Femur (tissue), 1 donor: ENCODE results near the gene CEP20.
A peak's percentile ranks its signal among the peaks of the same experiment; 100 is the strongest.
"Not testable (repeated sequence)": the region's sequence is repeated elsewhere in the genome, so short reads cannot be mapped to it uniquely, and the experiment has no call there.

Experiments used
- DNase-seq: peaks from one replicate; pipeline ENCODE4 v3.0.0-alpha.2; 2017

The CEP20 gene

DNA sequence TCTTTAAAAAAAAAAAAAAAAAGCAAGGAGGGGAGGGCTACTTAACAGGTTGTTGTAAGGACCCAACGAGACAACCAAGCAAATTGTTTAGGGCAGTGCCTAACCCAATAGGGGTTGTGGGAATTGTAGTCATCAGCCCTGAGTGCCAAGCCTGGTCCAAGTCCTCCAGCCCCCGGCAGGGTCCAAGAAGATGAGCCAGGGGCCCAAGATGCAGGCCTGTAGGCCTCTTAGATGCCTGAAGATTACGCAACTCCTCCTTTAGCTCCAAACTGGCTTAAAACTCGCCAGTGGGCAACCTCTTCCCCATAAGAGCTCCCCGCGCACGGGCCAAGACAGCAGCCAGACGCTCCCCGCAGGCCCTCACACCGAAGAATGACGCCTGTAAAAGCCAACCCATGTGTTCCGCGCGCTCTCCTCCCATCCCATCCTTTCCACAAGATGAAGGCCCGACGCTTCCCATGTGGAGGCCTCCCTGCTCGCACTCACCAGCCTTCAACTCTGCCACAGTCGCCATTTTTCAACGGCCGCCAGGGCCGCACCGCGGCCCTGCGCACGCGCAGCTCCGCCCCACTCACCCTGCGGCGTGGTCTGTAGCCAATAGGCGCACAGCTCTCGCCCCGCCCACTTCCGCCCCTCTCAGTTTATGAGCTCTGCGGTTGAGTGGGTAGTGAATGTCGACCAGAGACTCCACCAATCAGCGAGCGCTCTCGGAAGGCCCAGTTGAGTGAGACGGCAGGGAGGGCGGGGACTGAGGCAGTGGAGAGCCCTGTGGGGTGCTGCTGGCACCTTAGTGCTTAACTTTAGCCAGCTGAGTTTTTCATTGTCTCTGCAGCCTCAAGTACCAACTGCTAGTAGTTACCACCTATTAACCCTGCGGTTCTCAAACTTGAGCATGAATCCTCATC, at the start of gene CEP20:
TSS of gene CEP20 (minus strand) at position 532 of the 905 bp plus-strand sequence. CDS start at position 514, 18 bp downstream.
- peak; percentile 99 for DNase-seq

DNA sequence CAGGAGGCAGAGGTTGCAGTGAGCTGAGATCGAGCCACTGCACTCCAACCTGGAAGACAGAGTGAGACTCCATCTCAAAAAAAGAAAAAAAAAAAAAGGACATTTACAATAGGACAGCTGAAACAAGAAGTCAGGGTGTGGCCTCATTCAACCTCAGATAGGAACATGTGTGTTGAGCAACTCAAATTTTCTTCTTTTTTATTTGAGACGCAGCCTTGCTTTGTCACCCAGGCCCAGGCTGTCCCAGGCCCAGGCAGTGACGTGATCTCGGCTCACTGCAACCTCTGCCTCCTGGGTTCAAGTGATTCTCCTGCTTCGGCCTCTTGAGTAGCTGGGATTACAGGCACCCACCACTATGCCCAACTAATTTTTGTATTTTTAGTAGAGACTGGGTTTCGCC, 48.4 kb upstream of the CEP20 start:
- not testable (repeated sequence) for DNase-seq

DNA sequence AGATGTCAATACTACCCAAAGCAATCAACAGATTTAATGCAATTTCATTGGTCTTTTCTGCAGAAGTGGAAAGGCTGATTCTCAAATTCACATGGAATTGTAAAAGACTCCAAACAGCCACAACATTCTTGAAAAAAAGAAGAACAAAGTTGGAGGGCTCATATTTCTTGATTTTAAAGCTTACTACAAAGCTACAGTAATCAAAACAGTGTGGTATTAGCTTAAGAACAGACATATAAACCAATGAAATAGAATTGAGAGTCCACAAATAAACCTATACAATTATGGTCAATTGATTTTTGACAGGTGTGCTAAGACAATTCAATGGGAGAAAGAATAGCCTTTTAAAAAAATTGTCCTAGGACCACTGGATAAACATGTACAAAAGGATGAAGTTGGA, 46.6 kb upstream of the CEP20 start:
- no peak for DNase-seq

- no peak for DNase-seq
Measured at GRCh38 chr16:15933781-15934180, 45.4 kb upstream of the CEP20 start.

DNA sequence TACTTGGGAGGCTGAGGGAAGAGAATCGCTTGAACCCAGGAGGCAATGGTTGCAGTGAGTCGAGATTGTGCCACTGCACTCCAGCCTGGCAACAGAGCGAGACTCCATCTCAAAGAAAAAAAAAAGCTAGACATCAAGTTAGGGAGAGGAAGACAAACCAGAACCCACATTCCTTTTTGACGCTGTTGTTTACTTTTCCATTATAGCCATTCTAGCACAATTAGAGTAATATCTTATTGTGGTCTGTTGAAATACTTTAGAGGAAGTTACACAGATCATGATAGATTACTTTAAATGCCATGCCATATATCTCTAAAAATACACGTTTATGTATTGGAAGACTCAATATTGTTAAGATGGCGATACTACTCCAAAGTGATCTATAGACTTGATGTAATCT, 44.5 kb upstream of the CEP20 start:
- no peak for DNase-seq

DNA sequence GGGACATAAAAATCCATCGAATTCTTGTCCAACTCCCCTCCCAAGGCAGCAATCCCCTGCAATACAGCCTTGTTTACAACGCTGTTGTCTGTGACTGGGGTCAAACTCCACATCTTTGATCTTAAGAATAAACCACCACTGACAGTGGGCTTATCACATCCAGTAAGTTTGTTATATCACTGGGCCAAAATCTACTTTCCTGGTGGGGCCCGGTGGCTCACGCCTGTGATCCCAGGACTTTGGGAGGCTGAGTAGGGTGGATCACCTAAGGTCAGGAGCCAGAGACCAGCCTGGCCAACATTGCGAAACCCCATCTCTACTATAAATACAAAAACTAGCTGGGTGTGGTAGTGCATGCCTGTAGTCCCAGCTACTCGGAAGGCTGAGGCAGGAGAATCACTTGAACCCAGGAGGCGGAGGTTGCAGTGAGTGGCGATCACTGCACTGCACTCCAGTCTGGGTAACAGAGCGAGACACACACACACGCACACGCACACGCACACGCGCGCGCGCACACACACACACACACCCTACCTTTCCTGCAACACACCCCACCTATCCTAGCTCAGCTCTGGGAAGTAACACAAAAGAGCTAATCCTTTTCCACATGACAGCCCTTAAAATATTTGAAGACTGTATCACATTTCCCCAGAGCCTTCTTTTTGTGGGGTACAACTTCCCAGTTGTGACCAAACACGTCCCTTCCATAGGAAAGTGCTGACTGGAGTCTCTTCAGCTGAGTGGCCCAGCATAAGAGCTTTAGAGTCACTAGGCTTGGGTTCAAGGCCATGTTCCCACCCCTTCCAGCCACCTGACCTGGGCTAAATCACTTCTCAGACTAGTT, 40.1 kb upstream of the CEP20 start:
- no peak for DNase-seq

DNA sequence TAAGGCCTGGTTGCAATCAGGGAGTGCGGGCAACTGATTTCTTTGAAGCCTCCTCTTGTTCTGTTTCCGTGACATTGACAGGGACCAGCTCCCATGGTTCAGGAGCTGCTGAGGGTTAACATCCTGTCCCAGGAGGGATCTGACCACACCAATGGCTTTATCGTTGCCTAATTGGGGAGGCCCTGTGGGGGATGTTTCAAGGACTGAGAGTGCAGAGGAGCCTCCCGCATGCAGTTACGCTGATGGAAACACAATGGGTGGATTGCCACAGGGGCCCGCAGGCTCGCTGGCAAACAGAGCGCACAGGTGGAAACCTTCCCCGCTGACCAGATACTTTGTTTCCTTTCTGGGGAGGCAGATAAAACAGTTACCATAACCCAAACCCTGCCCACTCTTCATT, 37.2 kb upstream of the CEP20 start:
- no peak for DNase-seq

- DNase-seq, result no peak
Measured at GRCh38 chr16:15924996-15925395, 36.6 kb upstream of the CEP20 start.

GRCh38 chr16:15919331-15919730, 30.9 kb upstream of the CEP20 start:
- no peak for DNase-seq

GRCh38 chr16:15918314-15918713, 29.9 kb upstream of the CEP20 start:
- not testable (repeated sequence) for DNase-seq

DNA sequence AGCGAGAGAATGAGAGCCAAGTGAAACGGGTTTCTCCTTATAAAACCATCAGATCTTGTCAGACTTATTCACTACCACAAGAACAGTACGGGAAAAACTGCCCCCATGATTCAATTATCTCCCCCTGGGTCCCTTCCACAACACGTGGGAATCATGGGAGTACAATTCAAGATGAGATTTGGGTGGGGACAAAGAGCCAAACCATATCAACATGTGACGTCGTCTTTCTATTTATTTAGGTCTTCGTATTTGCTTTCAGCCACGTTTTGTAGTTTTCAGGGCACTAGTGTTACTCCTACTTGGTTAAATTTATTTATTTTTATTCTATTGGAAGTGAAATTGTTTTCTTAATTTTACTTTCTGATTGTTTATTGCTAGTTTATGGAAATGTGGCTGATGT, 27.9 kb upstream of the CEP20 start:
- DNase-seq, result no peak

DNA sequence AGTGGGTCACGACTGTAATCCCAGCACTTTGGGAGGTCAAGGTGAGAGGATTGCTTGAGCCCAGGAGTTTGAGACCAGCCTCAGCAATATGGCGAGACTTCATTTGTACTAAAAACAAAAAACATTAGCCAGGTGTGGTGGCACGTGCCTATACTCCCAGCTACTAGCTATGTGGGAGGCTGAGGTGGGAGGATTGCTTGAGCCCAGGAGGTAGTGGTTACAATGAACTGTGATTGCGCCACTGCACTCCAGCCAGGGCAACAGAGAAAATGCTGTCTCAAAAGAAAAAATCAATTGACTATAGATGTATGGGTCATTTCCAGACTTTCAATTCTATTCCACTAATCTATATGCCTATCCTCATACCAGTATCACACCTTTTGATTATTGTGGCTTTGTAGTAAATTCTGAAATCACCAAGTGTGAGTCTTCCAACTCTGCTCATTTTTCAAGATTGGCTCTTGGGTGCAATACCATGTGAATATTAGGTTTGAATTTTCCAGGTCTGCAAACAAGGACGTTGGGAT, 27.2 kb upstream of the CEP20 start:
- DNase-seq, result no peak

DNA sequence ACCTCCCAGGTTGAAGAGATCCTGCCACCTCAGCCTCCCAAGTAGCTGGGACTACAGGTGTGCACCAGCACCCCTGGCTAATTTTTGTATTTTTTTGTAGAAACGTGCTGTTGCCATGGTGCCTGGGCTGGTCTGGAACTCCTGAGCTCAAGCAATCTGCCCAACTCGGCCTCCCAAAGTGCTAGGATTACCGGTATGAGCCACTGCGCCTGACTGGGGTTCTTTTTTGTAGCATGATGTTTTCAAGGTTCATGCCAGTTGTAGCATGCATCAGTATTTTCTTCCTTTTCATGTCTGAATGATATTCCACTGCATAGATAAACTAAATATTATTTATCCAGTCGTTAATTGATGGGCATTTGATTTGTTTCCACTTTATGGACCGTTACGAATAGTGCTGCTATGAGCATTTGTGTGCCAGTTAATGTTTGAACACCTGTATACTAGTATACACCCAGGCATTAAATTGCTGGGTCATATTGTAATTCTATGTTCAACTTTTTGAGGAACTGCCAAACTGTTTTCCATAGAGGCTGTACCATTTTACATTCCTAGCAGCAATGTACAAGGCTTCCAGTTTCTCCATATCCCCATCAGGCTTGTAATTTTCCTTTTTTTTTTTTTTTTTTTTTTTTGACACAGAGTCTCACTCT, 24.8 kb upstream of the CEP20 start:
- no peak for DNase-seq

DNA sequence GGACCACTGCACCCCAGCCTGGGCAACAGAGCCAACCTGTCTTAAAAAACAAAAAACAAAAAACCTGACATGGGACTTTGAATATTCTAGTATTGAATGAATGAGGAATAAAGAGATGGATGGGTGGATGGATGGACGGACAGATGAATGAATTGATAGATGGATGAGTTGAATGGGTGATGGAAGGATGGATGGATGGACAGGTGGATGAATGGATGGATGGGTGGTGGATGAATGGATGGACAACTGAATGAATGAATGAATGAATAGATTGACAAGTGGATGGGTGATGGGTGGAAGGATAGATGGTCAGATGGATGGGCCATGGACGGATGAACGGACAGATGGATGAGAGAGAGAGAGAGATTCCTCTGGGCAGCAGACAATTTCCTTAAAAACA, 22.8 kb upstream of the CEP20 start:
- no peak for DNase-seq

DNA sequence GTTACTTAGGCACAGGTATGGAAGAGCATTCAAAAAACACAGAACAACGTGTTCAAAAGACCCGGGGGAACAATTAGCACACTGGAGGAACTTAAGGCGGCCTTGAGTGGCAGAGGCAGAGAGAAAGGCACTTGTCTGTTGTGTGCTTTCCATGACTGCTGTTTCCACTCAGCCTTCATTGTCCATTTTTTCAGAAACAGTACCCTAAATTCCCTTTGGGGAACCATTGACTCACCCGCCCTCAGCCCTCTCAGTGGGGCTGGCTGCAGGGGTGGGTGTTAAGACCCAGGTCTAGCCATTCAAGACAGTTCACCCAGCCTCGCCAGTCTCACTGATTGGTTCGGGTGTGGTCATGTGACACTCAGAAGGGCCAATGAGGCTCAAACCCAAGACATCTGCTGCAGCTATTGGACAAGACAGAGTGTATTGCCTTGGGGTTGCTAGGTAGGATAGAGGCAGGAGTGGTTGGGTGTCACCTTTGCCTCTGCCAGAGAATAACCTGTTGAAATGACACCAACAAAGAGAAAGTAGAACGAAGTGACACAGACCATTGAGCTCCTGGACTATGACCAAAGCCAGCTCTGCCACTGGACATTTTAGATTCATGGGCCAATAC, 19.6 kb upstream of the CEP20 start:
- no peak for DNase-seq

DNA sequence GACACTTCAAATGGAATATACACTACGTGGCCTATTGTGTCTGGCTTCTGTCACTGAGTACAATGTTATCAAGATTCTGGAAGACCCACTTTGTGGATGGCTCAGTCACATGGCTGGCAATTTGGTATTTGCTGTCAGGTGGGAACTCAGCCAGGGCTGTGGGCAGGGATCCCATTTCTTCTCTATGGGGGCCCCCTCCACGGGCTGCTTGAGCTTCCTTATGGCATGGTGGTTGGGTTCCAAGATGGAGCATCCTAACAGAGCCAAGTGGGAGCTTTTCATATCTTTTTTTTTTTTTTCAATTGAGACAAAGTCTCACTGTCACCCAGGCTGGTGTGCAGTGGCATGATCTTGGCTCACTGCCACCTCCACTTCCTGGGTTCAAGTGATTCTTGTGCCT, 18.0 kb upstream of the CEP20 start:
- no peak for DNase-seq

DNA sequence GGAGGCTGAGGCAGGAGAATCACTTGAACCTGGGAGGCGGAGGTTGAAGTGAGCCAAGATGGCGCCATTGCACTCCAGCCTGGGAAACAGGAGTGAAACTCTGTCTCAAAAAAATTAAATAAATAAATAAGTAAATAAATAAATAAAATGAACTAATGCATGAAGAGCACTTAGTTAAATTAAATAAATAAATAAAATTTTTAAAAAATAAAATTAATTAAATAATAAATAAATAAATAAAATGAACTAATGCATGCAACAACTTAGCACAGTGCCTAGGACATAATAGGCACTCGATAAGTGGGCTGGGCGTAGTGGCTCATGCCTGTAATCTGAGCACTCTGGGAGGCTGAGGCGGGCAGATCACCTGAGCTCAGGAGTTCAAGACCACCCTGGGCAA, 15.6 kb upstream of the CEP20 start:
- no peak for DNase-seq

DNA sequence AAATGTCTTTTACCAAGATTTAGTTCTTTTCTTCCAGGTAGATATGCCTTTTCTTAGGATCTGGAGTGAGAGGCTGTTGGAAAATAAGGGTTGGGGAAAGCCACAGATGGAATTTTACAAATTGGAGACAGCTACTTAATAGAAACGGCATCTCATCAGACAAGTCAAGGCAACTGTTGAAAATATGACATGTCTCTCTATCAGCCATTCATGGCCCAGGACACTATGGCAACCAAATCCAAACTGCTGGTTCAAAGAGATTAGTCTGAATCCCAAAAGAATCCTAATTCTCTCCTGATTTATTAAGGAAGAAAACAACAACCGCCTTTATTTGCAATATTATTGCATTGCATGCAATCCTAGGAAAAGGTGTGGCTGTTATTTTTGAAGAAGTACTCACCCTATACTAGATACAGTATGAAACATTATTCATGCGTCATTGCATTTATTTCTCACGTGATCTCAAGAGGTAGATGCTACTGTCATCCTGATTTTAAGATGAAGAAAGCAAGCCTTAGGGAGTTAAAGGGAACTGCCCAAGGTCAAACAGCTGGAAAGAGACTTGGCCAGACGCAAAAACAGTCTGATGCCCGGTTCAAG, 12.6 kb upstream of the CEP20 start:
- no peak for DNase-seq

GRCh38 chr16:15900357-15900756, 12.0 kb upstream of the CEP20 start:
- DNase-seq, result no peak

DNA sequence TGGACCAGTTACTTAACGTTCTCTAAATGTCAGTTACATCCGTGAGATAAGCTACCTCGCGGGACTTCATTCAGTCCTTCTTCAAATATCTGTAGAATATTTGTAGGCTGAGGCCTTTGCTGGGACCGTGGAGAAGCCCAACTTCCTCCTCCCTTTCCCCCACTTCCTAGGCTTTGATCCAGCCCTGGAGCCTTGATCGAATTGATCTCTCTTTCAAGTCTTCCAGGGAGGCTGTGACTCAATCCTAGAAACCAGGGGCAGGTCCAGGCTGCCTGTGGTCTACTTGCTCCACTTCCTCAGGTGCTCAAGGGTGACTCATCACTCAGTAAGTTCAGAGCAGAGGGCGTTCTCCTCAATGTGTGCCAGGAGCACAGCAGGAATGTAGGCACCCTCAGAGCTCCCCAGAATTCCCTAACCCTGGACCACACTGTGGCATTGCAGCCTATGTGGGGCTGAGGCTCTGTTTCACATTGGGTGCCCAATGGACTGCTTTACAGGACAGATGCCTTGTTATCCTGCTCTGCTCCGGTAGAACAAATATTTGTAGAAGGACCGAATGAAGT, 11.2 kb upstream of the CEP20 start:
- no peak for DNase-seq

GRCh38 chr16:15898654-15899053, 10.3 kb upstream of the CEP20 start:
- DNase-seq, result no peak

DNA sequence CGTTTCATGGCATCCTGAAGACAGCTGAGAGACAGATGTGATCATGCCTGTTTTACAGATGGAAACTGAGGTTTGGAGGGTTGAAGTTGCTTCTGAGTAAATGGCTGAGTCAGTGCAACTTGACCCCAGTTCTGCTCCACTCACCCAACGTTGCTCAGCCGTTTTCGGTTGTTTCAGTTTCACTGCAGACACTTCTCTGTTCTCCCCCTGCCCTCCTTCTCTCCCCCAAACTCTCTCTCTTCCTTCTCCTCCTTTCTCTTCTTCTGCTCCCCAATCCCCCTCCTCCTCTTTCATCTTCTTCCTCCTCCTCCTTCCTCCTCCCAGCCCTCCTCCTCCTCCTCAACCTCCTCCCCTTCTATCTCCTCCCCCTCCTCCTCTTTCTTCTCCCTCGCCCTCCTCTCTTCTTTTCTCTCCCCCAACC, 9.4 kb upstream of the CEP20 start:
- DNase-seq, result no peak
